Measurements from ENCODE around the gene STK10.
A peak's percentile ranks its signal among the peaks of the same experiment; 100 is the strongest.

STK10 gene

DNA sequence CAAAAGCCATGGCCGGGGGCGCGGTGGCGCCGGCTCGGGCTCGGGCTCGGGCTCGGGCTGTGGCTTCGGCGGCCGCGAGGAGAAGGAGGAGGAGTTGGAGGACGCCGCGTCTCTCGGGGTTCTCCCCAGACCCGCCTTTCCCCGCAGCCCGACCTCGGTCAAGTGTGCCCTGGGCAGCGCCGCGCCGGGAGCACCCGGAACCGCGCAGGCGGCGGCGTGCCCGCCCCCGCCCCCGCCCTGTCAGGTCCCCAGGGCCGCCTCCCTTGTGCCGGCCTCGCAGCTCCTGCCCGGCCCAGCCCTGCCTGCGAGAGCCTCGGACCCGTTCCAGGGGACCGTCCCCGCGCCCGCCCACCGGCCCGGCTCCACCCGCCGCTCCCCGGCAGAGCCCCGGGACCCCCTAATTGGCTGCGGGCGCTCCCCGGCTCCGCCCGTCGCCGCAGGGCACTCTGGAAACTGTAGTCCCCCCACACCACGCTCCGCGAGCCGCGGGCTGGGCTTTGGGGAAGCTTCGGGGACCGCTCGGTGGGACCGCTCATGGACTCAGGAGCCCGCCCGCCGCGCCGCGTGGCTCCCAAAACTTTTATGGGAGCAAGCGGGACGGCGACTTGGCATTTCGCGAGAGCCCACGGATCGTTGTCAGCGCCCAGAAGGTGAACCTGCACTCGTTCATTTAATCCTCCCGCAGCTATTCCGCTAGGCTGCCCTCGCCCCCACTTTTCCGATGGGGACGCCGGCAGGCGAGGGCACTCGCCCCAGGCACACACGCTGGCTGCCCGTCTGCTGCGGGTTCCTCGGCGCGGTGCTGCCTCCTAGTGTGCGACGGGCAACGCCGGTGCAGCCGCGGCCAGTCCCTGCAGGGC lies at the start of gene STK10:
STK10 (minus strand) TSS at position 192 of the 860 bp plus-strand sequence; CDS start at position 10, 182 bp downstream.
- H3K4me1 Mint-ChIP-seq (ENCODE audit: low read depth) = peaks cover 36% of the 10 kb centered on the region
- H3K9me3 Mint-ChIP-seq = no peaks in the 10 kb centered on the region
- intact Hi-C loops (cut with micrococcal nuclease) = loop anchor here (1.0 to 5.0 kb wide), 5 partner anchors 38 to 181 kb away; partner anchors contain the start of genes FBXW11 and UBTD2
- peaks cover 47% of the 10 kb centered on the region for H3K36me3 Mint-ChIP-seq (ENCODE audit: low read depth)
- H3K27ac Mint-ChIP-seq = peak within 1 kb of the TSS; percentile 97
- H3K27me3 Mint-ChIP-seq = peaks cover 5% of the 10 kb centered on the region
- peak within 1 kb of the TSS; percentile 100 for H3K4me3 Mint-ChIP-seq

DNA sequence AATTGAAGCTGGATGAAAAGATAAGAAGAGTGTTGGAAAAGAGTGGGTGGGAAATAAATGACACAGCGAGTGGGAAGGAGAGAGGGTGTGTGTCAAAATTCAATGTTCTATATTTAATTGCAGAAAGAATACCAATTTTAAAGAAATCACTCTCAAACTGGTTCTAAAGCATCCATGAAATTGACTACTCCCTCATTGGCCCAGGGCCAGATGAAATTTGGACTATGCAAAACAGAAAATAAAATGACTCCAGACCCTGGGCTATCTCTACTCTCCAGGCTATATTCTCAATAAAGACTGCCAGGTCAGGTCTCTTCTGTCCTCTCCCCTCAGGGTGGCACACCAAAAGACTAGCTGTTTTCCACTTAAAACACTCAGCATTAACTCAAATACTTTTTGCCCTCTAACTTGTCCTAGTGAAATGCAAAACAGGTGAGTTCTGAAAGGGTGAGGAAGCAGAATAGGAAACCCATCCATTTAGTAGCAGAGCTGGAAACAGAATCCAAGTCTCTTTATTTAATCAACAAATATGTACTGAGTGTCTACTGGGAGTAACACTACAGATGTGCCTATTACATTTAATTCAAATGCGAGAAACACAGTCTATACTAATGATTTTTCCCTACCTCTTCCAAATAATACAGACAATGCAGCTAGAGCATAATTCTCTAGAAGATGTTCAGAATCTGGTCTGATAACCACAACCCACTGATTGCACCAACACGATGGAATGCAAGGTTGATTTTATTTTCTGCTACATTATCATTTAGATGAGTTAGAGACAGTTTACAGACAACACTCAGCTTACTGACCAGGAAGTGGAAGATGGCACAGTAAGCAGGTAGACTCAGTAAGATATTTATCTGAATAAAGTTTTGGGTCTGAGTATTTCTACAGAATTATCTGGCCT lies 48.1 kb upstream of the STK10 start:
- Mint-ChIP-seq H3K27me3 (no peaks in the 10 kb centered on the region), H3K27ac (peak overlapping the region; percentile 86), H3K4me3 (peak overlapping the region; percentile 47), H3K9me3 (no peaks in the 10 kb centered on the region), H3K36me3 (ENCODE audit: low read depth) (peaks cover 38% of the 10 kb centered on the region), H3K4me1 (ENCODE audit: low read depth) (peaks cover 53% of the 10 kb centered on the region)
- intact Hi-C loops (cut with micrococcal nuclease) = loop anchor here (5.0 kb wide), 1 partner anchor 46 kb away; the partner anchor contains the start of gene UBTD2

DNA sequence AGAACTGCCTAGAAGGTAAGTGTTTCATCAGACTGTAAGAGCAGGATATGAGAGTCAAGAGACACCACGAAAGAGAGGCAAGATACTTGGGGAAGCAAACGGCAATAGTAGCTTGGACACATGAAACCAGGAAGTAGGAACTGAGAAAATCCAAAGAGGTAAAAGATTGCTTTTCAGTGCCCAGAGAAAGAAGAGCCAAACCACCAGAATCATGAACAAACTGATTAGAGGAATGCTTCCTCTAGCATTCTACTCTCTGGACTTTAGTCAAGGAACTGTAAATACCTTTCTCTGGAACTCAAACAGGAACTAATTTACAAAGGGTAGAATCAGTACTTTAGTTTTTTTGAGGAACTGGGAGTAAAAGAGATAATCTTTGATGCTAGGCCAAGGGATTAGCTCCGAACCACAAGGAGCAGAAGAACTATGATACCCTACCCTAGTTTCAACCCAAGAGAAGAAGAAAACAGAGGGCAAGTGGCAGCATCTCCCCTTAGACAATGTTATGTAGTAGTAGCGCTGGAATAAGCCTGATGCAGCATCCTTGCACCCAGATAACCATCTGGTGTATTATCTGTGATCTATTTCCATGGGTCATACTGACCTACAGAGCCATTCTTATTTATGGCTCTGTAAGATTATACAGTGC lies 47.2 kb upstream of the STK10 start:
- peaks cover 46% of the 10 kb centered on the region for H3K36me3 Mint-ChIP-seq (ENCODE audit: low read depth)

DNA sequence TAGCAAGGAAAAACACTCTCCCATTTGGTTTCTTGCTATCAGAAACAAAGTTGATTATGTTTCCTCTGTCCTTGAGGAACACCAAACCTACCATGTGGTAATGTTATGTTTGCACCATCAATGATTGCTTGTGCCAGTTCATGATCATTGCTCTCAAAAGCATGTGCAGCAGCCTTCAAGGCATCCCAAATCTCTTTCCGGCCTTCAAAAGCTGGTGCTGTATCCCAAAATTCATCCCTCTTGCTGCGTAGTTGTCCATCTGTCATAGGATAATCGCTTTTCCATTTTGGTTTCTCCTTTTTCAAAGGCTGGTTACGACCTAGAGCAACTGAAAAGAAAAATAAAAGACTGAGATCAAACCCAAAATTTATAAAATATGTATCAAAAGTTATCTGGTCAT lies 46.0 kb upstream of the STK10 start:
- Mint-ChIP-seq H3K27ac (peak overlapping the region; percentile 86), H3K27me3 (no peaks in the 10 kb centered on the region)

More for the DNA sequence above, 47.2 kb upstream of the STK10 start:
- H3K4me3 Mint-ChIP-seq = peak overlapping the region; percentile 47
- intact Hi-C loops (cut with micrococcal nuclease) = loop anchor here (5.0 kb wide), 1 partner anchor 47 kb away; the partner anchor contains the start of gene UBTD2
- peak overlapping the region; percentile 86 for H3K27ac Mint-ChIP-seq
- H3K4me1 Mint-ChIP-seq (ENCODE audit: low read depth) = peaks cover 53% of the 10 kb centered on the region
- no peaks in the 10 kb centered on the region for H3K27me3 Mint-ChIP-seq
- no peaks in the 10 kb centered on the region for H3K9me3 Mint-ChIP-seq

DNA sequence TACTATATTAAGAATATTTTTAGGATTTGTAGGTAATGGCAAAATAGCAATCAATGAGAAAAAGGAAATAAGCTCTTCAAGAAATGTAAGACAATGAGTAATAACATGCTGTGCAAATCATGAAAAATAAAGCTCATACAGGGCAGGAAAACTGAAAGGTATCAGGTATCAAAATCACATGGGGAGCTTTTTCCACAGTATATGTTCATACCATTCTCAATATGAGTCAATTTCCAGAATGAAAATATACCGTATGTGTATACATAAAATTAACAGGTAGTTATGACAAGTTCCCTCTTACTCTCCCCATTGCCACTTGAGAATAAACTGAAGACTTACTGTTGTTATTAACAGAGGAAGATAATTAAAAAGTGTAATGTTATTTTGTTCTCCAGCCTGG lies 41.9 kb upstream of the STK10 start:
- intact Hi-C loops (cut with micrococcal nuclease) = no loop called here
- no peaks in the 10 kb centered on the region for H3K27me3 Mint-ChIP-seq
- peaks cover 32% of the 10 kb centered on the region for H3K4me1 Mint-ChIP-seq (ENCODE audit: low read depth)
- no peak overlapping the region for H3K4me3 Mint-ChIP-seq
- H3K9me3 Mint-ChIP-seq = no peaks in the 10 kb centered on the region
- peaks cover 64% of the 10 kb centered on the region for H3K36me3 Mint-ChIP-seq (ENCODE audit: low read depth)
- H3K27ac Mint-ChIP-seq = no peak overlapping the region

More for the DNA sequence above, 46.0 kb upstream of the STK10 start:
- H3K4me3 Mint-ChIP-seq = no peak overlapping the region
- H3K4me1 Mint-ChIP-seq (ENCODE audit: low read depth) = peaks cover 53% of the 10 kb centered on the region
- H3K36me3 Mint-ChIP-seq (ENCODE audit: low read depth) = peaks cover 46% of the 10 kb centered on the region
- intact Hi-C loops (cut with micrococcal nuclease) = no loop called here
- no peaks in the 10 kb centered on the region for H3K9me3 Mint-ChIP-seq

DNA sequence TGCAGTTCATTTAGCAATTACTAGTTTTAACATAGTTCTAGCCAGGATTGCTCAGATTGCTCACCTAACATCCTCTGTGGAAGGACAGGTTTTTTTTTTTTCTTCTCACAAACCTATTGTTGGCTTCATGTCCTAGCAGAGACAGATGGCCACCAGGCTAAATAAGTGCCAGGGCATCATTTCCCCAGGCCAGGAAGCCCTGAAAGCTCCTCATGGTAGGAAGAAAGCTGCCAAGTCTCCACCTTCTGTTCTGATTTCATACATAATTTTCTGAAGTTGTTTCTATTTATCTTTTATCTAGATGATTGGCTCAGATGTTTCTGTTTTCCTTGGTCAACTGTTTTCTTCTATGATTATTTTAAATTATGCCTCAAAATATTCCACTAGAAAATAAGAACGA lies 37.0 kb upstream of the STK10 start:
- Mint-ChIP-seq H3K9me3 (no peaks in the 10 kb centered on the region), H3K27ac (peak overlapping the region; percentile 15), H3K4me3 (no peak overlapping the region), H3K36me3 (ENCODE audit: low read depth) (peaks cover 66% of the 10 kb centered on the region), H3K4me1 (ENCODE audit: low read depth) (peaks cover 23% of the 10 kb centered on the region), H3K27me3 (no peaks in the 10 kb centered on the region)
- intact Hi-C loops (cut with micrococcal nuclease) = no loop called here

DNA sequence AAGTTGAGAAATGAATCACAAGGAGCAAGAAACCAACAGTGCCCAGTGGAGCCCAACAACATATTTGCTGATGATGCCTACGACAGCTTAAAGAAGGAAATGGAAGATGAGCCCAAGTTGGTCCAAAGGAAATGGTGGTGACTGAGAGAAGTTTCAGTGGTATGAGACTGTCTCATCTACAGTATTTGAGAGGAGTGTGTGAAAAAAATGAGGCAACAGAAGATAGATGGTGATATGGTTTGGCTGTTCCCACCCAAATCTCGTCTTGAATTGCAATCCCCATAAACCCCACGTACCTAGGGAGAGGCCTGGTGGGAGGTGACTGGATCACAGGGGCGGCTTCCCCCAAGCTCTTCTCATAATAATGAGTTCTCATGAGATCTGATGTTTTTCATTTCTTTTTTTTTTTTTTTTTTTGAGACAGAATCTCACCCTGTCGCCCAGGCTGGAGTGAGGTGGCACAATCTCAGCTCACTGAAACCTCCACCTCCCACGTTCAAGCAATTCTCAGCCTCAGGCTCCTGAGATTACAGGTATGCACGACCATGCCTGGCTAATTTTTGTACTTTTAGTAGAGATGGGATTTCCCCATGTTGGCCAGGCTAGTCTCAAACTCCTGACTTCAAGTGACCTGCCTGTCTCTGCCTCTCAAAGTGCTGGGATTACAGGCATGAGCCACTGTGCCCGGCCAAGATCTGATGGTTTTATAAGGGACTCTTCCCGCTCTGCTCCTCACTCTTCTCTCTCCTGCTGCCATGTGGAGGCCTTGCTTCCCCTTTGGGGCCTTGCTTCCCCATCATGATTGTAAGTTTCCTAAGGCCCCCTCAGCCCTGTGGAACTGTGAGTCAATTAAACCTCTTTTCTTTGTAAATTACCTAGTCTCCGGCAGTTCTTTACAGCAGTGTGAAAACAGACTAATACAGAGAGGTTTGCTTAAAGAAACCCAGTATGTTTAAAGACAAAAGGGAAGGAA lies 36.2 kb upstream of the STK10 start:
- no peaks in the 10 kb centered on the region for H3K9me3 Mint-ChIP-seq
- H3K27me3 Mint-ChIP-seq = no peaks in the 10 kb centered on the region
- peaks cover 23% of the 10 kb centered on the region for H3K4me1 Mint-ChIP-seq (ENCODE audit: low read depth)
- H3K27ac Mint-ChIP-seq = peak overlapping the region; percentile 73
- no peak overlapping the region for H3K4me3 Mint-ChIP-seq
- intact Hi-C loops (cut with micrococcal nuclease) = no loop called here
- peaks cover 72% of the 10 kb centered on the region for H3K36me3 Mint-ChIP-seq (ENCODE audit: low read depth)

DNA sequence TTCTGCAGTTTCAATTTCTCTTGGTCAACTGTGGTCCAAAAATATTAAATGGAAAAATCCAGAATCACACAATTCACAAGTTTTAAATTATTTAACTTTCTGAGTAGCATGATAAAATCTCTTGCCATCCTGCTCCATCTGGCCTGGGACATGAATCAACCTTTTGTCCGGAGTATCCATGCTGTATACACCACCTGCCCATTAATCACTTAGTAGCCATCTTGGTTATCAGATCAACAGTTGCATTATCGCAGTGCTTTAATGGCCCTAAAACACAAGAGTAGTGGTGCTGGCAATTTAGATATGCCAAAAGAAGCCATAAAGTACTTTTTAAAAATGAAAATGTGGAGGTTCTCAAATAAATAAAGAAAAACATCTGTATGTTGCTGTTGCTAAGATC lies 31.3 kb upstream of the STK10 start:
- Mint-ChIP-seq H3K4me1 (ENCODE audit: low read depth) (peaks cover 25% of the 10 kb centered on the region), H3K36me3 (ENCODE audit: low read depth) (peaks cover 95% of the 10 kb centered on the region), H3K27ac (no peak overlapping the region), H3K27me3 (no peaks in the 10 kb centered on the region), H3K9me3 (no peaks in the 10 kb centered on the region), H3K4me3 (no peak overlapping the region)
- intact Hi-C loops (cut with micrococcal nuclease) = no loop called here

DNA sequence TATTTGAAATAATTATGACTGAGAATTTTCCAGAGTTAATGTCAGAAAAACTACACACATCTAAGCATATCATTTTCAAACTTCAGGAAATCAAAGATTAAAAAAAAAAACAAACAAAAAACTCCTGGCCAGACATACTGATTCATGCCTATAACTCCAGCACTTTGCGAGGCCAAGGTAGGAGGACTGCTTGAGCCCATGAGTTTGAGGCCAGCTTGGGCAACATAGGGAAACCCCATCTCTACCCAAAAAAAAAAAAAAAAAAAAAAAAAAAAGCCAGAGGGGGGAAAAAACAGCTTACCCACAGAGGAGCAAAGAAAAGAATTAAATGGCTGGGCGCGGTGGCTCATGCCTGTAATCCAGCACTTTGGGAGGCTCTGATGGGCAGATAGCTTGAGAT lies 28.3 kb upstream of the STK10 start:
- H3K4me1 Mint-ChIP-seq (ENCODE audit: low read depth) = peaks cover 17% of the 10 kb centered on the region
- H3K36me3 Mint-ChIP-seq (ENCODE audit: low read depth) = peaks cover 92% of the 10 kb centered on the region
- H3K9me3 Mint-ChIP-seq = no peaks in the 10 kb centered on the region
- intact Hi-C loops (cut with micrococcal nuclease) = no loop called here
- H3K4me3 Mint-ChIP-seq = no peak overlapping the region
- no peaks in the 10 kb centered on the region for H3K27me3 Mint-ChIP-seq
- no peak overlapping the region for H3K27ac Mint-ChIP-seq

DNA sequence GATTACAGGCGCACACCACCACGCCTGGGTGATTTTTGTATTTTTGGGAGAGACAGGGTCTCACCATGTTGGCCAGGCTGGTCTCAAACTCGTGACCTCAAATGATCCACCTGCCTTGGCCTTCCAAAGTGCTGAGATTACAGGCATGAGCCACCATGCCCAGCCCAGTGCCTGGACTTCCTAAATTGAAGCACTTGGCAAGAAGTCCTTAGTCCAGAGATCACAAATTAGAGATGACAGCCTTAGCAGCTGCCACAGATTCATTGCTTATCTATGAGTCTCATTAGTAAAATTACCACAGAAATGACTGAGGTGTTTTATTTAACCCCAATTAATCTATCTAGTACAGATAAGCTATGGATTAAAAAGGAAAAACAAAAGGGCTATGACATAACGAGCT lies 25.1 kb upstream of the STK10 start:
- H3K36me3 Mint-ChIP-seq (ENCODE audit: low read depth) = peaks cover 84% of the 10 kb centered on the region
- H3K9me3 Mint-ChIP-seq = no peaks in the 10 kb centered on the region
- intact Hi-C loops (cut with micrococcal nuclease) = no loop called here
- no peak overlapping the region for H3K27ac Mint-ChIP-seq
- H3K27me3 Mint-ChIP-seq = no peaks in the 10 kb centered on the region
- peaks cover 18% of the 10 kb centered on the region for H3K4me1 Mint-ChIP-seq (ENCODE audit: low read depth)
- H3K4me3 Mint-ChIP-seq = no peak overlapping the region

DNA sequence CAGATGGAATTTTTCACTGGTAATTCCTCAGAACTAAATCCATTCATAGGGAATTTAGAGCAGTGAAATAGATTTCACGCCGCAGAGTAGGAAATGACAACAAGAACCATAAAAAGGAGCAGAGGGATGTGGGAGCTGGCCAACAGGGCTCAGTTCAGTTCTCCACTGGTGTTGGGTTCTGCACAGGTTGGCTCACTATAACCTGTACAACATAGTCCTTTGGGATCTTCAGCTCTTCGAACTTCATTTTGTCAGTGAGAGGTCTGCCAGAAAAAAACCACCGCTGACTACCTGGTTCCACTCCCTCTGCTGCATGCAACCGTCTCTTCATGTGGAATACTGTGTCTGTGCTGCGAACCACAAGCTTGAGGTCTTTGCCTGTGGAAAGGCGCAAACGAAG lies 23.7 kb upstream of the STK10 start:
- intact Hi-C loops (cut with micrococcal nuclease) = no loop called here
- H3K27me3 Mint-ChIP-seq = no peaks in the 10 kb centered on the region
- H3K9me3 Mint-ChIP-seq = no peaks in the 10 kb centered on the region
- peaks cover 80% of the 10 kb centered on the region for H3K36me3 Mint-ChIP-seq (ENCODE audit: low read depth)
- peaks cover 30% of the 10 kb centered on the region for H3K4me1 Mint-ChIP-seq (ENCODE audit: low read depth)
- no peak overlapping the region for H3K4me3 Mint-ChIP-seq
- no peak overlapping the region for H3K27ac Mint-ChIP-seq

DNA sequence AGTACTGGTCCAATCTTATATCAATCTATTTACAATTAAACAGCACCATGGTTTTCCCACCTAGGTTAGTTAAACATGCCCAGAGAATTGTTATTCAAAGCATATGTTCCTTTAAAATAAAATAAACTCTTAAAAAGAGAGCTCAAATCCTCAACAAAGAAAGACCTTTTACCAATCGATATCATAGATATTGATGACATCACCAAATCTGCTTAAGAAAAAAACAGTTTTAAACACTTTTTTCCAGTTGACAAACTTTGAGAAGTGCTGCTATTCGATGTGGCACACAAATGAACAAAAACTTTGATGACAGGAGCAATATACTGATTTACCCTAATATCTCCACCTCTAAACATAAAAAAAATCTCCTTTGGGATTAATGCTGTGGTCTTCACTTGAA lies 21.7 kb upstream of the STK10 start:
- Mint-ChIP-seq H3K4me1 (ENCODE audit: low read depth) (peaks cover 22% of the 10 kb centered on the region), H3K9me3 (no peaks in the 10 kb centered on the region), H3K4me3 (no peak overlapping the region), H3K27me3 (no peaks in the 10 kb centered on the region), H3K27ac (no peak overlapping the region), H3K36me3 (ENCODE audit: low read depth) (peaks cover 60% of the 10 kb centered on the region)
- intact Hi-C loops (cut with micrococcal nuclease) = no loop called here

DNA sequence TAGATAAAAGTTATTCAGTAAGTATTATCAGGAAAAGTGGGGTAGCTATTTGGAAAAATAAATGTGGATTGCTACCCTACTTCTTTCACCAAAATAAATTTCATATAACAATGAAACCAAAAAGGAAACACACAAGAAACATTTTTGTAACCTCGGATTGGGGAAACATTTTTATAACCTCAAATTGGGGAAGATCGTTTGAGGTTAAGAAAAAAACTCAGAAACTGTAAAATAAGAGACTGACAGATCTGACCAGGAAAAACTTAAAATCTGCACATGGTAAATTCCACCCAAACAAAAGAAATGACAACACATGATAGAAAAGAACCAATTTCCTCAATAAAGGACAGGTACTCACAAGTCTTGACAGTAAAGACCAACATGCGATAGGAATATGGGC lies 19.5 kb upstream of the STK10 start:
- Mint-ChIP-seq H3K36me3 (ENCODE audit: low read depth) (peaks cover 41% of the 10 kb centered on the region), H3K9me3 (no peaks in the 10 kb centered on the region), H3K4me3 (no peak overlapping the region), H3K27ac (peak overlapping the region; percentile 42), H3K4me1 (ENCODE audit: low read depth) (peaks cover 33% of the 10 kb centered on the region), H3K27me3 (no peaks in the 10 kb centered on the region)
- intact Hi-C loops (cut with micrococcal nuclease) = no loop called here
